ENCODE data around the gene IGF2. TPM values are rescaled to one million over a fixed set of nuclear protein-coding genes. Genes with fewer than 3 reads are reported as not detected.

IGF2 gene
- total and polyA plus RNA-seq, 2 donors (not counting 1 experiment from before 2014, with no cell fraction given): not detected

DNA sequence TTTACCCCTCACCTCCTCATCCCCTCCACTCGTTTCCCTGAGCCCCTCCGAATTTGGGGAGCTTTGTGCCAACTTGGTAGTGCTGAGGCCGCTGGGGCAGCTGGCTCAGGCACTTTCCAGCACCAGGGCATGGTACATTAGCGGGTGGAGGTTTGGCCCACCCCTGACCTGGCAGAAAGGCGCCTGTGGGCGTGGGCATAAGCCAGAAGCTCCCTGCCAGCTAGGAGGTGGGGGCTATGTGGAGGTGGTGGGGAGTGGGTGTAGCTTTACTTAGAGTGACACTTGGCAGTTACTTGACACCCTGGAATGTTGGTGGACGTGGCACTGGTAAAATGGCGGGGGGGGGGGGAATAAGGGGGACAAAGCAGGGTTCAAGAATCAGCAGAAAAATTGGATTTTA lies 10.3 kb upstream of the IGF2 start:
- ChIA-PET POLR2A (interaction anchor here (0.6 kb wide), 1 partner anchor 100 kb away, joined by 5 read pairs; no protein-coding TSS in a partner anchor), CTCF (interaction anchor here (0.9 to 7.7 kb wide), 7 partner anchors 7 to 495 kb away, joined by 3 to 217 read pairs (median 71); partner anchors contain the start of gene SYT8)
- no peak overlapping the region for H2AFZ ChIP-seq (ENCODE audit: insufficient read depth, low read depth, low read length, poor library complexity, severe bottlenecking)
- Mint-ChIP-seq H3K27me3 (peaks cover 48% of the 10 kb centered on the region), H3K27ac (no peak overlapping the region), H3K4me3 (no peak overlapping the region), H3K4me1 (peaks cover 11% of the 10 kb centered on the region), H3K9me3 (ENCODE audit: insufficient read depth) (no peaks in the 10 kb centered on the region)
- no peaks in the 10 kb centered on the region for H3K79me2 ChIP-seq (ENCODE audit: control insufficient read depth, insufficient read depth, low read length)
- peaks cover 0 to 3% (median 0%) of the 10 kb centered on the region in 3 donors for H3K9me3 ChIP-seq (ENCODE audit: control extremely low read depth in 1 of 3, control insufficient read depth in 2 of 3, insufficient read depth in 1 of 3, low read length in 2 of 3)
- intact Hi-C loops (cut with micrococcal nuclease): no loop called here
- peaks cover 9 to 10% of the 10 kb centered on the region in 2 donors for H3K4me1 ChIP-seq (ENCODE audit: control insufficient read depth in 2 of 2, insufficient read depth in 2 of 2, low read length in 2 of 2)
- DNase-seq: no peak
- no peak overlapping the region for H3K4me3 ChIP-seq (ENCODE audit: control extremely low read depth in 1 of 5, extremely low read depth in 1 of 5, insufficient read depth in 1 of 5, low read depth in 2 of 5, low read length in 4 of 5)
- TF ChIP-seq CTCF (IDR thresholded peaks at IDR 0.05) (no peak), EZH2 (IDR thresholded peaks at IDR 0.05; ENCODE audit: borderline replicate concordance, insufficient read depth, low read depth, low read length, poor library complexity, severe bottlenecking) (no peak)
- no peaks in the 10 kb centered on the region for H3K36me3 ChIP-seq (replicated peaks in 1 of 2; ENCODE audit: control extremely low read depth in 1 of 2, control insufficient read depth in 1 of 2, extremely low read depth in 1 of 2, insufficient read depth in 2 of 2, low read length in 1 of 2)
- no peak overlapping the region for H3K9ac ChIP-seq (ENCODE audit: low read length)
- no peaks in the 10 kb centered on the region for H4K20me1 ChIP-seq (ENCODE audit: control insufficient read depth, insufficient read depth, low read length, poor library complexity, severe bottlenecking)
- H3K27me3 ChIP-seq (replicated peaks in 1 of 4; ENCODE audit: control extremely low read depth in 1 of 4, control insufficient read depth in 3 of 4, insufficient read depth in 4 of 4, low read length in 3 of 4): peaks cover 0 to 55% (median 25%) of the 10 kb centered on the region in 4 experiments
- WGBS (ENCODE audit: insufficient coverage): 54% methylated on average over 6 of the region's 8 CpGs
- H3K27ac ChIP-seq (ENCODE audit: low read length in 2 of 2): no peak overlapping the region
- no peak overlapping the region for H3K4me2 ChIP-seq (replicated peaks; ENCODE audit: low read depth, low read length, poor library complexity, severe bottlenecking)
- ATAC-seq (ENCODE audit: low read depth): no peak

GRCh38 chr11:2148595-2148994 lies 9.4 kb upstream of the IGF2 start:
- POLR2A ChIA-PET: no interaction called here
- Histone ChIP-seq H3K9me3 (ENCODE audit: control extremely low read depth in 1 of 3, control insufficient read depth in 2 of 3, insufficient read depth in 1 of 3, low read length in 2 of 3) (peaks cover 0 to 3% (median 0%) of the 10 kb centered on the region in 3 donors), H3K79me2 (ENCODE audit: control insufficient read depth, insufficient read depth, low read length) (no peaks in the 10 kb centered on the region), H2AFZ (ENCODE audit: insufficient read depth, low read depth, low read length, poor library complexity, severe bottlenecking) (no peak overlapping the region), H3K27ac (ENCODE audit: low read length in 2 of 2) (no peak overlapping the region), H3K4me3 (ENCODE audit: control extremely low read depth in 1 of 5, extremely low read depth in 1 of 5, insufficient read depth in 1 of 5, low read depth in 2 of 5, low read length in 4 of 5) (no peak overlapping the region), H3K27me3 (replicated peaks in 1 of 4; ENCODE audit: control extremely low read depth in 1 of 4, control insufficient read depth in 3 of 4, insufficient read depth in 4 of 4, low read length in 3 of 4) (peaks cover 0 to 59% (median 28%) of the 10 kb centered on the region in 4 experiments), H3K4me2 (replicated peaks; ENCODE audit: low read depth, low read length, poor library complexity, severe bottlenecking) (no peak overlapping the region), H3K9ac (ENCODE audit: low read length) (no peak overlapping the region), H4K20me1 (ENCODE audit: control insufficient read depth, insufficient read depth, low read length, poor library complexity, severe bottlenecking) (no peaks in the 10 kb centered on the region), H3K36me3 (replicated peaks in 1 of 2; ENCODE audit: control extremely low read depth in 1 of 2, control insufficient read depth in 1 of 2, extremely low read depth in 1 of 2, insufficient read depth in 2 of 2, low read length in 1 of 2) (no peaks in the 10 kb centered on the region), H3K4me1 (ENCODE audit: control insufficient read depth in 2 of 2, insufficient read depth in 2 of 2, low read length in 2 of 2) (peaks cover 18% of the 10 kb centered on the region in 2 donors)
- CTCF ChIA-PET: interaction anchor here (0.6 to 7.7 kb wide), 5 partner anchors 112 to 536 kb away, joined by 3 to 217 read pairs (median 135); no protein-coding TSS in a partner anchor
- intact Hi-C loops (cut with micrococcal nuclease): no loop called here
- no peak overlapping the region for H3K4me3 Mint-ChIP-seq
- H3K9me3 Mint-ChIP-seq (ENCODE audit: insufficient read depth): no peaks in the 10 kb centered on the region
- H3K27me3 Mint-ChIP-seq: peaks cover 50% of the 10 kb centered on the region
- H3K27ac Mint-ChIP-seq: no peak overlapping the region
- DNase-seq (no peak), ATAC-seq (ENCODE audit: low read depth) (no peak)
- peaks cover 14% of the 10 kb centered on the region for H3K4me1 Mint-ChIP-seq
- WGBS (ENCODE audit: insufficient coverage): no CpG with 5 or more reads among the region's 5 CpGs
- no peak for TF ChIP-seq CTCF (IDR thresholded peaks at IDR 0.05)
- TF ChIP-seq EZH2 (IDR thresholded peaks at IDR 0.05; ENCODE audit: borderline replicate concordance, insufficient read depth, low read depth, low read length, poor library complexity, severe bottlenecking): no peak

All from B cell (primary cell).